HEK293 (cell line): ENCODE measurements around the gene CACNA1B.

Experiments
- CTCF ChIA-PET: fragments of 350-600 bp; formaldehyde crosslinking; extraction: SDS; loops from one replicate; lab custom pipeline; 2021; ENCODE audit warnings: antibody characterized with exemption; lab: Yijun Ruan, JAX
- POLR2A ChIA-PET: fragments of 300-600 bp; formaldehyde crosslinking; extraction: SDS; loops from one replicate; lab custom pipeline; 2020; ENCODE audit warnings: antibody characterized with exemption, inconsistent platforms; lab: Yijun Ruan, JAX
- H3K27ac ChIP-seq: fragments of 200-500 bp; sonication (Bioruptor generic); 2 replicates; pipeline ENCODE4 v1.5.1; 2014; ENCODE audit warnings: low read depth, low read length, control low read depth, inconsistent platforms; ENCODE audit errors: extremely low read depth
- H3K36me3 ChIP-seq, 2 experiments: fragments of 200-500 bp in 1 of 2; sonication (Bioruptor generic) in 1 of 2; 1 replicate in 1 of 2; 2 replicates in 1 of 2; pipeline ENCODE4 v1.5.1; 2014 to 2017; ENCODE audit warnings: inconsistent platforms in 2 of 2, low read length in 2 of 2; ENCODE audit not compliant: control insufficient read depth in 2 of 2, insufficient read depth in 1 of 2
- H3K4me1 ChIP-seq: fragments of 200-500 bp; sonication (Bioruptor generic); 2 replicates; pipeline ENCODE4 v1.5.1; 2014; ENCODE audit warnings: mild to moderate bottlenecking, low read length, inconsistent platforms; ENCODE audit not compliant: control insufficient read depth, insufficient read depth
- H3K4me3 ChIP-seq: 2 replicates; pipeline ENCODE4 v1.5.1; 2011; ENCODE audit warnings: low read depth, mild to moderate bottlenecking, control low read depth, low read length, moderate library complexity
- H3K9me3 ChIP-seq: fragments of 200-500 bp; sonication (Bioruptor generic); 2 replicates; pipeline ENCODE4 v1.5.1; 2014; ENCODE audit warnings: low read depth, low read length, inconsistent platforms; ENCODE audit not compliant: control insufficient read depth, insufficient read depth
- EGR2 ChIP-seq: fragments of 450-650 bp; formaldehyde crosslinking; IDR thresholded peaks from 2 replicates; pipeline ENCODE4 v1.5.1; 2016; ENCODE audit warnings: low read depth, missing biosample characterization, missing genetic modification characterization
- KLF16 ChIP-seq: fragments of 450-650 bp; formaldehyde crosslinking; IDR thresholded peaks from 2 replicates; pipeline ENCODE4 v1.5.1; 2017; ENCODE audit warnings: missing biosample characterization, missing genetic modification characterization
- OVOL3 ChIP-seq: fragments of 450-650 bp; formaldehyde crosslinking; IDR thresholded peaks from 2 replicates; pipeline ENCODE4 v1.5.1; 2016; ENCODE audit warnings: missing biosample characterization, missing genetic modification characterization
- ZBTB10 ChIP-seq: fragments of 450-650 bp; formaldehyde crosslinking; IDR thresholded peaks from 2 replicates; pipeline ENCODE4 v1.5.1; 2016; ENCODE audit warnings: missing biosample characterization, missing genetic modification characterization
- ZBTB17 ChIP-seq: fragments of 450-650 bp; formaldehyde crosslinking; IDR thresholded peaks from 2 replicates; pipeline ENCODE4 v1.5.1; 2016; ENCODE audit warnings: missing biosample characterization, missing genetic modification characterization
- ZBTB7A ChIP-seq: fragments of 450-650 bp; formaldehyde crosslinking; IDR thresholded peaks from 2 replicates; pipeline ENCODE4 v1.5.1; 2016; ENCODE audit warnings: low read depth, missing biosample characterization, missing genetic modification characterization
- ZFHX2 ChIP-seq: fragments of 450-650 bp; formaldehyde crosslinking; conservative IDR thresholded peaks from 2 replicates; pipeline ENCODE4 v1.5.1; 2016; ENCODE audit warnings: missing biosample characterization, missing genetic modification characterization
- ZIC2 ChIP-seq: fragments of 450-650 bp; formaldehyde crosslinking; IDR thresholded peaks from 2 replicates; pipeline ENCODE4 v1.5.1; 2016; ENCODE audit warnings: missing biosample characterization, missing genetic modification characterization
- ZNF37A ChIP-seq: fragments of 450-650 bp; IDR thresholded peaks from 2 replicates; pipeline ENCODE4 v1.5.1; 2018; ENCODE audit warnings: missing biosample characterization, missing genetic modification characterization
- ZNF433 ChIP-seq: fragments of 450-650 bp; formaldehyde crosslinking; IDR thresholded peaks from 2 replicates; pipeline ENCODE4 v1.5.1; 2016; ENCODE audit warnings: missing biosample characterization, missing genetic modification characterization, low read depth
- ZNF544 ChIP-seq: fragments of 450-650 bp; formaldehyde crosslinking; IDR thresholded peaks from 2 replicates; pipeline ENCODE4 v1.5.0; 2017; ENCODE audit warnings: missing biosample characterization, missing genetic modification characterization
- ZNF580 ChIP-seq: fragments of 450-650 bp; formaldehyde crosslinking; IDR thresholded peaks from 2 replicates; pipeline ENCODE4 v1.5.1; 2016; ENCODE audit warnings: missing biosample characterization, missing genetic modification characterization
- ZNF585B ChIP-seq: fragments of 450-650 bp; formaldehyde crosslinking; IDR thresholded peaks from 2 replicates; pipeline ENCODE4 v1.5.1; 2016; ENCODE audit warnings: missing biosample characterization, missing genetic modification characterization
- ZNF624 ChIP-seq: fragments of 450-650 bp; formaldehyde crosslinking; IDR thresholded peaks from 2 replicates; pipeline ENCODE4 v1.5.1; 2017; ENCODE audit warnings: missing biosample characterization, missing genetic modification characterization
- TF ChIP-seq, protein P1 (sequence below): fragments of 450-650 bp; formaldehyde crosslinking; IDR thresholded peaks from 2 replicates; pipeline ENCODE4 v1.5.1; 2016; ENCODE audit warnings: missing biosample characterization, missing genetic modification characterization
- TF ChIP-seq, protein P2 (sequence below): fragments of 450-650 bp; formaldehyde crosslinking; IDR thresholded peaks from 2 replicates; pipeline ENCODE4 v1.5.1; 2017; ENCODE audit warnings: missing biosample characterization, missing genetic modification characterization
- TF ChIP-seq, protein P3 (sequence below): IDR thresholded peaks from 2 replicates; pipeline ENCODE4 v1.6.1; 2011; ENCODE audit warnings: mild to moderate bottlenecking, low read depth, low read length, borderline replicate concordance

Gene CACNA1B

DNA sequence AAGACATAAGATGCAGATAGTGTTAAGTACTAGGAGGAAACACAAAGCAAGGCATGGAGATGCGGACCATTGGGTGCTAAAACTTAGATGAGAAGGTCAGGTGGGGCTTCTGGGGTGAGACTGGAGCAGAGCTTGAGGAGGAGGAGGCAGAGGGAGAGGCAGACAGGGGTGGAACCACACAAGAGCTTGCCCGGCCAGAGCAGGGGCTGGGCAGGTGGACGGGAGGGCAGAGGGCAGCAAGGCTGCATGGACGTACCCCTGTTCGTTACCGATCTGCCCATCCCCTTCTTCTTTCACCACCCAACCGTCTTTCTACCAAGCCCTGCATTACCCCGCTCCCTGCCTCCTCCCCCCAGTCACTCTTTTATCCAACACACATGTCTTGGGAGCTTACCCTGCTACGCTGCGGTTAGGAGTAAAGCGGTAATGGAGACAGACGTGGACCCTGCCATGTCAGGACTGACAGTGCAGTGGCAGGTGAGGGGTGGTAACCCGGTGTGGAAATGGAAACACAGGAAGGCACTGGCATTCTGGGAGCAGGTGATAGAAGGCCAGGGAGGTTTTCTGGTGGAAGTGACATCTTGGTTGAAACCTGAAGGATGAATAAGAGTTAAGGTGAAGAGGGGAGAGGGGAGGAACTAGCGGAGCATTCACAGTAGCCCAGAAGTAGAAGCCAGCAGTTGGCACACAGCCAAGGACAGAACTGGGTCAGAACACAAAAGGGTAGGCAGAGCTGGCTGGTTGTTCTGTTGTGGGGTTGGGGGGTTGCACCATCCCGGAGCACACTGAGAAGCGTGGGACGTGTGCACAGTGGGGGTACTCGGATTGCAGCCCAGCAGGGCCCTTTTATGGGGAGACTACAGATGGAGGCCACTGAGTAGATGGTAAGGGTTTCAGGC lies 167.2 kb downstream of the CACNA1B start:
- ChIA-PET CTCF (no interaction called here), POLR2A (no interaction called here)
- H3K4me3 ChIP-seq, result no peak overlapping the region
- H3K9me3 ChIP-seq, result no peaks in the 10 kb centered on the region
- H3K4me1 ChIP-seq, result no peaks in the 10 kb centered on the region
- TF ChIP-seq ZIC2, result peak; percentile 73
- TF ChIP-seq, protein P1, sequence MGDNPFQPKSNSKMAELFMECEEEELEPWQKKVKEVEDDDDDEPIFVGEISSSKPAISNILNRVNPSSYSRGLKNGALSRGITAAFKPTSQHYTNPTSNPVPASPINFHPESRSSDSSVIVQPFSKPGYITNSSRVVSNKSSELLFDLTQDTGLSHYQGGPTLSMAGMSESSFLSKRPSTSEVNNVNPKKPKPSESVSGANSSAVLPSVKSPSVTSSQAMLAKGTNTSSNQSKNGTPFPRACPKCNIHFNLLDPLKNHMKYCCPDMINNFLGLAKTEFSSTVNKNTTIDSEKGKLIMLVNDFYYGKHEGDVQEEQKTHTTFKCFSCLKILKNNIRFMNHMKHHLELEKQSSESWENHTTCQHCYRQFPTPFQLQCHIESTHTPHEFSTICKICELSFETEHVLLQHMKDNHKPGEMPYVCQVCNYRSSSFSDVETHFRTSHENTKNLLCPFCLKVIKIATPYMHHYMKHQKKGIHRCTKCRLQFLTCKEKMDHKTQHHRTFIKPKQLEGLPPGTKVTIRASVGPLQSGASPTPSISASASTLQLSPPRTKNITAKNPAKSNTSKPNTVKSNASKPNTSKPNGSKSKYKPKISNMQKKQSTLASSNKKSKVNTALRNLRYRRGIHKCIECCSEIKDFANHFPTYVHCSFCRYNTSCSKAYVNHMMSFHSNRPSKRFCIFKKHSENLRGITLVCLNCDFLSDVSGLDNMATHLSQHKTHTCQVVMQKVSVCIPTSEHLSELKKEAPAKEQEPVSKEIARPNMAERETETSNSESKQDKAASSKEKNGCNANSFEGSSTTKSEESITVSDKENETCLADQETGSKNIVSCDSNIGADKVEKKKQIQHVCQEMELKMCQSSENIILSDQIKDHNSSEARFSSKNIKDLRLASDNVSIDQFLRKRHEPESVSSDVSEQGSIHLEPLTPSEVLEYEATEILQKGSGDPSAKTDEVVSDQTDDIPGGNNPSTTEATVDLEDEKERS (tag by site-specific recombination), result no peak
- TF ChIP-seq ZNF544, result 0 out of 2 replicates have a peak, but pooled peaks have one; percentile 11
- no peak for TF ChIP-seq ZNF580 (tag by site-specific recombination)
- TF ChIP-seq KLF16 (tag by site-specific recombination), result no peak
- H3K27ac ChIP-seq, result no peak overlapping the region
- H3K36me3 ChIP-seq, result no peaks in the 10 kb centered on the region

GRCh38 chr9:138045541-138046490 lies 168.2 kb downstream of the CACNA1B start:
- ChIA-PET POLR2A (no interaction called here), CTCF (no interaction called here)

GRCh38 chr9:138046641-138047301 lies 169.2 kb downstream of the CACNA1B start:
- Histone ChIP-seq H3K36me3 (no peaks in the 10 kb centered on the region), H3K4me3 (no peak overlapping the region), H3K27ac (no peak overlapping the region), H3K9me3 (no peaks in the 10 kb centered on the region), H3K4me1 (no peaks in the 10 kb centered on the region)
- POLR2A ChIA-PET, result no interaction called here
- CTCF ChIA-PET, result no interaction called here
- TF ChIP-seq OVOL3 (tag by site-specific recombination) (no peak), ZBTB7A (tag by site-specific recombination) (no peak), ZNF37A (tag by site-specific recombination) (no peak), ZNF624 (tag by site-specific recombination) (no peak), ZNF433 (tag by site-specific recombination) (no peak)
- TF ChIP-seq, protein P2, sequence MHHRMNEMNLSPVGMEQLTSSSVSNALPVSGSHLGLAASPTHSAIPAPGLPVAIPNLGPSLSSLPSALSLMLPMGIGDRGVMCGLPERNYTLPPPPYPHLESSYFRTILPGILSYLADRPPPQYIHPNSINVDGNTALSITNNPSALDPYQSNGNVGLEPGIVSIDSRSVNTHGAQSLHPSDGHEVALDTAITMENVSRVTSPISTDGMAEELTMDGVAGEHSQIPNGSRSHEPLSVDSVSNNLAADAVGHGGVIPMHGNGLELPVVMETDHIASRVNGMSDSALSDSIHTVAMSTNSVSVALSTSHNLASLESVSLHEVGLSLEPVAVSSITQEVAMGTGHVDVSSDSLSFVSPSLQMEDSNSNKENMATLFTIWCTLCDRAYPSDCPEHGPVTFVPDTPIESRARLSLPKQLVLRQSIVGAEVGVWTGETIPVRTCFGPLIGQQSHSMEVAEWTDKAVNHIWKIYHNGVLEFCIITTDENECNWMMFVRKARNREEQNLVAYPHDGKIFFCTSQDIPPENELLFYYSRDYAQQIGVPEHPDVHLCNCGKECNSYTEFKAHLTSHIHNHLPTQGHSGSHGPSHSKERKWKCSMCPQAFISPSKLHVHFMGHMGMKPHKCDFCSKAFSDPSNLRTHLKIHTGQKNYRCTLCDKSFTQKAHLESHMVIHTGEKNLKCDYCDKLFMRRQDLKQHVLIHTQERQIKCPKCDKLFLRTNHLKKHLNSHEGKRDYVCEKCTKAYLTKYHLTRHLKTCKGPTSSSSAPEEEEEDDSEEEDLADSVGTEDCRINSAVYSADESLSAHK (tag by site-specific recombination), result no peak
- TF ChIP-seq, protein P3, sequence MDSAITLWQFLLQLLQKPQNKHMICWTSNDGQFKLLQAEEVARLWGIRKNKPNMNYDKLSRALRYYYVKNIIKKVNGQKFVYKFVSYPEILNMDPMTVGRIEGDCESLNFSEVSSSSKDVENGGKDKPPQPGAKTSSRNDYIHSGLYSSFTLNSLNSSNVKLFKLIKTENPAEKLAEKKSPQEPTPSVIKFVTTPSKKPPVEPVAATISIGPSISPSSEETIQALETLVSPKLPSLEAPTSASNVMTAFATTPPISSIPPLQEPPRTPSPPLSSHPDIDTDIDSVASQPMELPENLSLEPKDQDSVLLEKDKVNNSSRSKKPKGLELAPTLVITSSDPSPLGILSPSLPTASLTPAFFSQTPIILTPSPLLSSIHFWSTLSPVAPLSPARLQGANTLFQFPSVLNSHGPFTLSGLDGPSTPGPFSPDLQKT, result no peak

More at GRCh38 chr9:138045541-138046490, 168.2 kb downstream of the CACNA1B start:
- H3K9me3 ChIP-seq, result no peaks in the 10 kb centered on the region
- no peaks in the 10 kb centered on the region for H3K36me3 ChIP-seq
- H3K27ac ChIP-seq, result no peak overlapping the region
- TF ChIP-seq EGR2 (tag by site-specific recombination) (peak; percentile 72; the same call in 1 of the 2 replicates), ZNF585B (tag by site-specific recombination) (no peak), ZBTB10 (tag by site-specific recombination) (no peak), ZBTB17 (no peak), ZFHX2 (peak; percentile 50)
- H3K4me3 ChIP-seq, result no peak overlapping the region
- no peaks in the 10 kb centered on the region for H3K4me1 ChIP-seq
